ENCODE data around the gene TRIM68. TPM values are rescaled to one million over a fixed set of nuclear protein-coding genes. Genes with fewer than 3 reads are reported as not detected.

The TRIM68 gene
- total RNA-seq, 1 donor: 17.7 TPM

GRCh38 chr11:4615856-4616444 lies 7.9 kb upstream of the TRIM68 start:
- Histone ChIP-seq H2AFZ (ENCODE audit: low read length) (no peak overlapping the region), H3K27me3 (ENCODE audit: insufficient read depth, low read length) (no peaks in the 10 kb centered on the region), H3K4me3 (ENCODE audit: insufficient read depth, low read length) (no peak overlapping the region), H3K9me3 (ENCODE audit: low read depth, low read length) (no peaks in the 10 kb centered on the region), H3K27ac (ENCODE audit: low read depth, low read length) (no peak overlapping the region), H3K4me1 (ENCODE audit: insufficient read depth, low read length) (no peaks in the 10 kb centered on the region), H3K36me3 (ENCODE audit: insufficient read depth, low read length) (no peaks in the 10 kb centered on the region), H3K4me2 (ENCODE audit: insufficient read depth, low read length) (no peak overlapping the region), H3K79me2 (ENCODE audit: insufficient read depth, low read length) (no peaks in the 10 kb centered on the region), H4K20me1 (ENCODE audit: insufficient read depth, low read length) (no peaks in the 10 kb centered on the region)
- DNase-seq (ENCODE audit: insufficient read length, low spot score, missing footprints): no peak
- no peak for TF ChIP-seq CTCF (IDR thresholded peaks at IDR 0.05; ENCODE audit: extremely low read depth, low read depth, low read length)

- H3K27me3 ChIP-seq (ENCODE audit: insufficient read depth, low read length): no peaks in the 10 kb centered on the region
- peaks cover 4% of the 10 kb centered on the region for H3K79me2 ChIP-seq (ENCODE audit: insufficient read depth, low read length)
- H3K4me3 ChIP-seq (ENCODE audit: insufficient read depth, low read length): no peak overlapping the region
- H3K36me3 ChIP-seq (ENCODE audit: insufficient read depth, low read length): no peaks in the 10 kb centered on the region
- no peak overlapping the region for H3K27ac ChIP-seq (ENCODE audit: low read depth, low read length)
- no peak overlapping the region for H2AFZ ChIP-seq (ENCODE audit: low read length)
- no peaks in the 10 kb centered on the region for H4K20me1 ChIP-seq (ENCODE audit: insufficient read depth, low read length)
- H3K9me3 ChIP-seq (ENCODE audit: low read depth, low read length): no peaks in the 10 kb centered on the region
- peaks cover 8% of the 10 kb centered on the region for H3K4me1 ChIP-seq (ENCODE audit: insufficient read depth, low read length)
- H3K4me2 ChIP-seq (ENCODE audit: insufficient read depth, low read length): no peak overlapping the region
- no peak for TF ChIP-seq CTCF (IDR thresholded peaks at IDR 0.05; ENCODE audit: extremely low read depth, low read depth, low read length)
- DNase-seq (ENCODE audit: insufficient read length, low spot score, missing footprints): no peak
These were observed 4.0 kb upstream of the TRIM68 start for GRCh38 chr11:4611986-4612385.

GRCh38 chr11:4610258-4610935 lies 2.4 kb upstream of the TRIM68 start:
- peak overlapping the region; percentile 61 for H3K4me2 ChIP-seq (ENCODE audit: insufficient read depth, low read length)
- no peaks in the 10 kb centered on the region for H4K20me1 ChIP-seq (ENCODE audit: insufficient read depth, low read length)
- H3K79me2 ChIP-seq (ENCODE audit: insufficient read depth, low read length): peaks cover 8% of the 10 kb centered on the region
- no peaks in the 10 kb centered on the region for H3K36me3 ChIP-seq (ENCODE audit: insufficient read depth, low read length)
- DNase-seq (ENCODE audit: insufficient read length, low spot score, missing footprints): peak; percentile 17
- H3K27ac ChIP-seq (ENCODE audit: low read depth, low read length): no peak overlapping the region
- no peak for TF ChIP-seq CTCF (IDR thresholded peaks at IDR 0.05; ENCODE audit: extremely low read depth, low read depth, low read length)
- peaks cover 18% of the 10 kb centered on the region for H3K4me1 ChIP-seq (ENCODE audit: insufficient read depth, low read length)
- H2AFZ ChIP-seq (ENCODE audit: low read length): peak overlapping the region; percentile 93
- H3K4me3 ChIP-seq (ENCODE audit: insufficient read depth, low read length): peak overlapping the region; percentile 31
- no peaks in the 10 kb centered on the region for H3K9me3 ChIP-seq (ENCODE audit: low read depth, low read length)
- H3K27me3 ChIP-seq (ENCODE audit: insufficient read depth, low read length): no peaks in the 10 kb centered on the region

- DNase-seq (ENCODE audit: insufficient read length, low spot score, missing footprints): peak; percentile 82
- H3K27me3 ChIP-seq (ENCODE audit: insufficient read depth, low read length): no peaks in the 10 kb centered on the region
- H3K79me2 ChIP-seq (ENCODE audit: insufficient read depth, low read length): peaks cover 13% of the 10 kb centered on the region
- peak overlapping the region; percentile 78 for H3K27ac ChIP-seq (ENCODE audit: low read depth, low read length)
- H4K20me1 ChIP-seq (ENCODE audit: insufficient read depth, low read length): peaks cover 3% of the 10 kb centered on the region
- no peak for TF ChIP-seq CTCF (IDR thresholded peaks at IDR 0.05; ENCODE audit: extremely low read depth, low read depth, low read length)
- peaks cover 18% of the 10 kb centered on the region for H3K4me1 ChIP-seq (ENCODE audit: insufficient read depth, low read length)
- H3K4me2 ChIP-seq (ENCODE audit: insufficient read depth, low read length): peak overlapping the region; percentile 86
- peaks cover under 1% of the 10 kb centered on the region for H3K36me3 ChIP-seq (ENCODE audit: insufficient read depth, low read length)
- peak overlapping the region; percentile 99 for H2AFZ ChIP-seq (ENCODE audit: low read length)
- H3K4me3 ChIP-seq (ENCODE audit: insufficient read depth, low read length): peak overlapping the region; percentile 83
- H3K9me3 ChIP-seq (ENCODE audit: low read depth, low read length): no peaks in the 10 kb centered on the region
These were observed 935 bp downstream of the TRIM68 start for GRCh38 chr11:4607096-4607495.

All from osteoblast (primary cell).